Suprapubic skin (tissue), 4 donors: Measurements from ENCODE around the gene ADAMTSL2. TPM values are rescaled to one million over a fixed set of nuclear protein-coding genes. Genes with fewer than 3 reads are reported as not detected.

ENCODE experiments used
- DNase-seq, 2 donors: peaks; one replicate each; pipeline ENCODE4 v3.0.0-alpha.2; 2019; ENCODE audit warnings: low spot score in 2 of 2
- H3K27ac ChIP-seq: fragments of 200-600 bp; sonication (generic); one replicate; pipeline ENCODE4 v1.5.1; 2019
- H3K27me3 ChIP-seq: fragments of 200-600 bp; sonication (generic); one replicate; pipeline ENCODE4 v1.5.1; 2019
- H3K36me3 ChIP-seq: fragments of 200-600 bp; sonication (generic); one replicate; pipeline ENCODE4 v1.5.1; 2019
- H3K4me1 ChIP-seq: fragments of 200-600 bp; sonication (generic); one replicate; pipeline ENCODE4 v1.5.1; 2019
- H3K4me3 ChIP-seq: fragments of 200-600 bp; sonication (generic); one replicate; pipeline ENCODE4 v1.5.1; 2019; ENCODE audit warnings: mild to moderate bottlenecking
- H3K9me3 ChIP-seq: fragments of 200-600 bp; sonication (generic); one replicate; pipeline ENCODE4 v1.5.1; 2019
- EP300 ChIP-seq: sonication (generic); formaldehyde crosslinking; IDR thresholded peaks from one replicate; pipeline ENCODE4 v1.6.1; 2017; ENCODE audit warnings: antibody characterized with exemption
- POLR2A ChIP-seq, 2 donors: fragments of 450-650 bp; IDR thresholded peaks; one replicate each; pipeline ENCODE4 v1.6.1; 2017; ENCODE audit warnings: antibody characterized with exemption in 2 of 2, mild to moderate bottlenecking in 2 of 2, moderate library complexity in 2 of 2
- POLR2AphosphoS5 ChIP-seq, 3 donors: sonication (generic); formaldehyde crosslinking; IDR thresholded peaks; one replicate each; pipeline ENCODE4 v1.6.1; 2017; ENCODE audit warnings: antibody characterized with exemption in 3 of 3
- WGBS: methylation state at CpG from one replicate; pipeline ENCODE4 v1.1.5; 2018; 5-methylcytosine and 5-hydroxymethylcytosine counted together
- total RNA-seq, 4 donors: library from RNA; depleted of rRNA; stranded (reverse); fragments of >200 nt; gene quantifications; one replicate each; pipeline ENCODE4 v1.1.0, GENCODE V29; 2016
- TF ChIP-seq, protein P1 (sequence below), 2 donors: fragments of 200-600 bp in 1 of 2; fragments of 450-650 bp in 1 of 2; sonication (generic) in 1 of 2; IDR thresholded peaks; one replicate each; pipeline ENCODE4 v1.5.1; 2016 to 2019; ENCODE audit warnings: antibody characterized with exemption in 2 of 2, mild to moderate bottlenecking in 1 of 2, moderate library complexity in 1 of 2

Gene ADAMTSL2
- total RNA-seq, 4 donors from 2014 or later: 0.16 to 0.85 (median 0.46) TPM

DNA sequence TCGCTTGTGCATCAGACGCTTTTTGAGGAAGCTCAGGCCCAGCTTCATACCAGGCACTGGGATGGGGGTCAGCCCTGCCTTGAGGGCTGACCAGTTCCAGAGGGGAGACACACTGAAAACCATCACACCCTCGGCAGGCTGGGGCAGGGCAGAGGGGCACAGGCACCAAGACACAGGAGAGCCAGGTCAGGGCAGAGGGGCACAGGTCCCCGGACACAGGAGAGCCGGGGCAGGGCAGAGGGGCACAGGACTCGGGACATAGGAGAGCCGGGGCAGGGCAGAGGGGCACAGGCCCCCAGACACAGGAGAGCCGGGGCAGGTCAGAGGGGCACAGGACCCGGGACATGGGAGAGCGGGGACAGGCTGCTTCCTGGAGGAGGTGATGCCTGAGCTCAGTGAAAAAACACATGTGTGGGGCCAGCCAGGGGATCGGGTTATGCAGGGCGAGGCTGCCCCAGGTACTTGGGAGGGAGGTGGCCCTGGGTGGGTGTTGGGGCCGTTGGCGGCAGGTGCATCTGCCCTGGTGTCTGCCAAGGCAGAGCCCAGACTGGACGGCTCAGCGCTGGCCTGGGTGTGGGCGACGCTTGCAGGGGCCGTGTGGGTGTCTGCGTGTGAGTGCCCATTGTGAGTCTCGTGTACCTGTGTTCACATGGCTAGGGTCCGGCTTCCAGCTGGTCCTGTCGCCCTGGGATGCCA, 40.5 kb upstream of the ADAMTSL2 start:
- WGBS: 81% methylated on average over 17 of the region's 23 CpGs
- TF ChIP-seq POLR2AphosphoS5 (IDR thresholded peaks at IDR 0.05): no peak
- TF ChIP-seq POLR2A (IDR thresholded peaks at IDR 0.05): no peak
- no peak for TF ChIP-seq EP300
- TF ChIP-seq, protein P1, sequence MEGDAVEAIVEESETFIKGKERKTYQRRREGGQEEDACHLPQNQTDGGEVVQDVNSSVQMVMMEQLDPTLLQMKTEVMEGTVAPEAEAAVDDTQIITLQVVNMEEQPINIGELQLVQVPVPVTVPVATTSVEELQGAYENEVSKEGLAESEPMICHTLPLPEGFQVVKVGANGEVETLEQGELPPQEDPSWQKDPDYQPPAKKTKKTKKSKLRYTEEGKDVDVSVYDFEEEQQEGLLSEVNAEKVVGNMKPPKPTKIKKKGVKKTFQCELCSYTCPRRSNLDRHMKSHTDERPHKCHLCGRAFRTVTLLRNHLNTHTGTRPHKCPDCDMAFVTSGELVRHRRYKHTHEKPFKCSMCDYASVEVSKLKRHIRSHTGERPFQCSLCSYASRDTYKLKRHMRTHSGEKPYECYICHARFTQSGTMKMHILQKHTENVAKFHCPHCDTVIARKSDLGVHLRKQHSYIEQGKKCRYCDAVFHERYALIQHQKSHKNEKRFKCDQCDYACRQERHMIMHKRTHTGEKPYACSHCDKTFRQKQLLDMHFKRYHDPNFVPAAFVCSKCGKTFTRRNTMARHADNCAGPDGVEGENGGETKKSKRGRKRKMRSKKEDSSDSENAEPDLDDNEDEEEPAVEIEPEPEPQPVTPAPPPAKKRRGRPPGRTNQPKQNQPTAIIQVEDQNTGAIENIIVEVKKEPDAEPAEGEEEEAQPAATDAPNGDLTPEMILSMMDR (IDR thresholded peaks at IDR 0.05): no peak

DNA sequence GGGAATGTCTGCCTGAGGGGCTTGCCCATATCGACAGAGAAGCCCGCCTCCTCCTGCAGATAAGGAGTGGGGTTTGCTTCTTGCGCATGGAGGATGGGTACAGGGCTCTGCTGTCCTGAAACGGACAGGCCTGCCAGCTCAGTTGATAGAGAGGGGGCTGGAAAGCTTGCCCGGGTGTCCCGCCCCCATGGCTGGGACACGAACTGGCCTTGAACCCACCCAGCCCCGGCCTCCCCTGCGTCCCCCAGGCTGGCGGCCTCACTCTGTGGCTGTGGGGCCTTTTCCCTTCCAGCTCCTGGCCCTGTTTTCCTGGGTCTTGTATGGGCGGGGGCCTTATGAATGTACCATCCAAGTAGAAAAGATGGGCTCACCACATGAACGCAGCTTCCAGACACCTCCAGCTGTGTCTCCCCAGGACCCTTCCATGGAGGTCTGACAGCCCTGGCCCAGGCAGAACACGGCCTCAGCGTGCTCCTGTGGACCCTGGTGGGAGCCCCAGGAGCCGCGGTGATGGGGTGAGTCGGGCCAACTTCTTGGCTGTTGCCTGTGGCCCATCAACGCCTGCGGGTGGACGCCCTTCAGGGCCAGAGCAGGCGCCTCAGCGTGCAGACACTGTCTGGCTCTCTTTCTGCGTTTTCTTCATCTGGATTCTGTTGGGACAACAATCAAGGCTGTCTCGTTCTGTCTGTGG, 39.7 kb upstream of the ADAMTSL2 start:
- WGBS: 81% methylated on average over 15 of the region's 24 CpGs

More for the DNA sequence above, 40.5 kb upstream of the ADAMTSL2 start:
- no peak for DNase-seq
- Histone ChIP-seq H3K9me3 (no peaks in the 10 kb centered on the region), H3K27me3 (peaks cover 42% of the 10 kb centered on the region), H3K36me3 (no peaks in the 10 kb centered on the region), H3K4me3 (no peak overlapping the region), H3K4me1 (peaks cover 11% of the 10 kb centered on the region), H3K27ac (no peak overlapping the region)

DNA sequence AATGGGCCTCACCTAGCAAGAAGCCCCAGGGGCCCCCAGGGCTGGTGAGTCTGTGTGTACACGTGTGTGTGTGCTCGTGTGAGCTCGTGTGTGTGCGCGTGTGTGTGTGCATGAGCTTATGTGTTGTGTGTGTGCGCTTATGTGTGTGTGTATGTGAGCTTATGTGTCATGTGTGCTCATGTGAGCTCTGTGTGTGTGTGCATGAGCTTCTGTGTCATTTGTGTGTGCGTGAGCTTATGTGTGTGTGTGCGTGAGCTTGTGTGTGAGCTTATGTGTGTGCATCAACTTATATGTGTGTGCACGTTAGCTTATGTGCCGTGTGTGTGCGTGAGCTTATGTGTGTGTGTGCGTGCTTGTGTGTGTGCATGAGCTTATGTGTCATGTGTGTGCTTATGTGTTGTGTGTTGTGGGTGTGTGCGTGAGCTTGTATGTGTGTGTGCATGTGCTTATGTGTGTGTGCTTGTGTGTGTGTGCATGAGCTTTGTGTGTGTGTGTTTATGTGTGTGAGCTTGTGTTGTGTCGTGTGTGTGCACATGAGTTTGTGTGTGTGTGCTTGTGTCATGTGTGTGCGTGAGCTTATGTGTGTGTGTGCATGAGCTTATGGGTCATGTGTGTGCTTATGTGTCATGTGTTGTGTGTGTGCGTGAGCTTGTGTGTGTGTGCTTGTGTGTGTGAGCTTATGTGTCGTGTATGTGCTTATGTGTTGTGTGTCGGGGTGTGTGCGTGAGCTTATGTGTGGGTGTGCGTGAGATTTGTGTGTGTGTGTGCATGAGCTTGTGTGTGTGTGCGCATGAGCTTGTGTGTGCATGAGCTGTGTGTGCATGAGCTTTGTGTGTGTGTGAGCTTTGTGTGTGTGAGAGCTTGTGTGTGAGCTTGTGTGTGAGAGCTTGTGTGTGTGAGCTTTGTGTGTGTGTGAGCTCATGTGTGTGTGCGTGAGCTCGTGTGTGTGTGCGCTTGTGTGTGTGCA, 38.9 kb upstream of the ADAMTSL2 start:
- Histone ChIP-seq H3K9me3 (no peaks in the 10 kb centered on the region), H3K27me3 (peaks cover 38% of the 10 kb centered on the region), H3K4me1 (peaks cover 11% of the 10 kb centered on the region), H3K36me3 (no peaks in the 10 kb centered on the region), H3K4me3 (no peak overlapping the region), H3K27ac (no peak overlapping the region)
- 86% methylated on average over 23 of the region's 24 CpGs for WGBS
- no peak for DNase-seq
- TF ChIP-seq, protein P1 (IDR thresholded peaks at IDR 0.05): no peak
- TF ChIP-seq POLR2AphosphoS5 (IDR thresholded peaks at IDR 0.05) (no peak), EP300 (no peak)

More for the DNA sequence above, 39.7 kb upstream of the ADAMTSL2 start:
- H3K4me1 ChIP-seq: peaks cover 11% of the 10 kb centered on the region
- H3K27me3 ChIP-seq: peaks cover 45% of the 10 kb centered on the region
- H3K27ac ChIP-seq: no peak overlapping the region
- no peak overlapping the region for H3K4me3 ChIP-seq
- no peaks in the 10 kb centered on the region for H3K9me3 ChIP-seq
- H3K36me3 ChIP-seq: no peaks in the 10 kb centered on the region
- TF ChIP-seq POLR2AphosphoS5 (IDR thresholded peaks at IDR 0.05) (no peak), POLR2A (IDR thresholded peaks at IDR 0.05) (no peak), EP300 (no peak)
- TF ChIP-seq, protein P1 (IDR thresholded peaks at IDR 0.05): no peak
- DNase-seq: no peak

DNA sequence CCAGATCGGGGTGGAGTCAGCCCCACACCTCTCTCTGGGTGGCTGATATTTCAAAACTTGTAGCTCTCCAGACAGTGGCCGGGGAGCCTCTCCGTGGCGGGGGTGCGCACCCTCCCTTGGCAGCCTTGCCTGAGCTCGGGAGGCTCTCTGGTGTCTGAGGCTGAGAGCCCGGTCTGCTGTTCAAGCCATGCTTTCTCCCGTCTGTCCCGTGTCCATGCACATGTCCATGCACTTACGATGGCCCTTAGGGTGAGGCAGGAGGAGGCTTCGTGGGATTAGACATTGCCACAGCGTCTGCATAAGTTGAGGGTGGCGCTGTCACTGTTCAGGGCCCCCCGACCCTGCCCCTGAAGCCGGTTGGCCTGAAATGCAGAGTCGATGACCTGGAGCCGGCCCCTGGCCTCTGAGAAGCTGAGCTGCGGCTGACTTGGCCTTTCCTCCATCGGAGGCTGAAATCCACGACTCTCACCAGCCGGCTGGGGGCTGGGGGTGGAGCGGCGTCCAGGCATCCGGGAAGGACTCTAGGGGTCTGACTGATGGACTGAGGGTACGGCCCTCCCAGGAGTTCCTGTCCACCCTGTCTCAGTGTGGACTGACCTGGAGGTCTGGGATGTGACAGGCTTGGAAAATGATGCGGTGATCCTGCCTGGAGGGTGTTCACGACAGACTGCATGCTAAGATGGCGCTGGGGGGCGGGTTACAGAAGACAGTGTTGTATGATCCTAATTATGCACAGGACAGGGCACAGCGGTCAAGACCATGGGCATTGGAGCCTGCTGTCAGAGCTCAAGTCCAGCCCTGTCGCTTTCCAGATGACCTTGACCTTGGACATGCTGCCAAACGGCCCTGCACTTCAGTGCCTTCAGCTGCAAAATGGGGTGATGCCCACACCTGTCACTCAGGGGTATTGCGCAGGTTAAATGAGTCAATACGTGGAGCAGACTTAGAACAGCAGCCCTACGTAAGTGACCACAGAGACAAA, 37.4 kb upstream of the ADAMTSL2 start:
- no peak overlapping the region for H3K4me3 ChIP-seq
- DNase-seq: no peak
- H3K27me3 ChIP-seq: peaks cover 38% of the 10 kb centered on the region
- H3K27ac ChIP-seq: no peak overlapping the region
- peaks cover 7% of the 10 kb centered on the region for H3K4me1 ChIP-seq
- 80% methylated on average over 22 of the region's 35 CpGs for WGBS
- H3K9me3 ChIP-seq: peaks cover under 1% of the 10 kb centered on the region
- TF ChIP-seq POLR2AphosphoS5 (IDR thresholded peaks at IDR 0.05) (no peak), POLR2A (IDR thresholded peaks at IDR 0.05) (no peak)
- TF ChIP-seq, protein P1 (IDR thresholded peaks at IDR 0.05): no peak
- no peaks in the 10 kb centered on the region for H3K36me3 ChIP-seq
